SJSA1 (cell line): ENCODE data around the gene APOL4. TPM values are rescaled to one million over a fixed set of nuclear protein-coding genes. Genes with fewer than 3 reads are reported as not detected.
A peak's percentile ranks its signal among the peaks of the same experiment; 100 is the strongest.
"Not testable (repeated sequence)": the region's sequence is repeated elsewhere in the genome, so short reads cannot be mapped to it uniquely, and the experiment has no call there.

Source experiments
- DNase-seq, 2 experiments: peaks; one replicate each; pipeline ENCODE4 v3.0.0-alpha.2; 2015 to 2020; ENCODE audit warnings: low spot score in 2 of 2, low read depth in 1 of 2
- H3K27ac ChIP-seq: fragments of 250-450 bp; sonication (Bioruptor Pico); 2 replicates; pipeline ENCODE4 v1.5.1; 2020; ENCODE audit warnings: mild to moderate bottlenecking, moderate library complexity
- H3K27me3 ChIP-seq: fragments of 250-450 bp; sonication (Bioruptor Pico); replicated peaks from 2 replicates; pipeline ENCODE4 v1.5.1; 2020; ENCODE audit warnings: mild to moderate bottlenecking, moderate library complexity
- H3K36me3 ChIP-seq: fragments of 250-450 bp; sonication (Bioruptor Pico); 2 replicates; pipeline ENCODE4 v1.5.1; 2020; ENCODE audit warnings: mild to moderate bottlenecking
- H3K4me1 ChIP-seq: fragments of 250-450 bp; sonication (Bioruptor Pico); replicated peaks from 2 replicates; pipeline ENCODE4 v1.6.1; 2021; ENCODE audit warnings: mild to moderate bottlenecking
- H3K4me3 ChIP-seq: fragments of 250-450 bp; sonication (Bioruptor Pico); 2 replicates; pipeline ENCODE4 v1.5.1; 2020; ENCODE audit warnings: mild to moderate bottlenecking
- H3K9me3 ChIP-seq: fragments of 250-450 bp; sonication (Bioruptor Pico); replicated peaks from 2 replicates; pipeline ENCODE4 v1.5.1; 2020; ENCODE audit warnings: mild to moderate bottlenecking
- total RNA-seq: library from RNA; depleted of rRNA; stranded (reverse); fragments of >200 nt; shearing (Covaris generic); gene quantifications from 2 replicates; pipeline ENCODE4 v1.2.3, GENCODE V29; 2014

Gene APOL4
- total RNA-seq, 1 experiment from 2014 or later, result 0.08 TPM

DNA sequence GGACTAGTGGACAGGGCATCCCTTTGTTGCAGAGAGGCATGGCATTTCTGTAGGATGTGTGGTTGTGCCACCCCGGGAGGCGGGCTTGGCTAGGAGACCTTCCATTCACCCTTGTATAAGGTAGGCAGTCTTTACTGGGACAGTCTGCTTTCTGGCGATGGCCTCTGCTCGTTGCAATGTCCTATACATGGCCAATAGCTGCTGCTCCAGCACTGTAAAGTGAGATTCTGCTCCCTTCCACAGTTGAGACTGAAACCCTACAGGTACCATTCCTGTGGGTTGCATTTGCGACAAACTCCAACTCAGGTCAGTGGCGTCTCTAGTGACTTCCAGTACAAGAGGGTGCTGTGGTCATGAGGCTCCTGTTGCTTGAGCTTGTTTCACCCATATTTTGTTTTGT, 20.7 kb downstream of the APOL4 start:
- no peaks in the 10 kb centered on the region for H3K4me1 ChIP-seq
- H3K27ac ChIP-seq, result no peak overlapping the region
- no peaks in the 10 kb centered on the region for H3K27me3 ChIP-seq
- H3K9me3 ChIP-seq, result no peaks in the 10 kb centered on the region
- H3K36me3 ChIP-seq, result no peaks in the 10 kb centered on the region
- no peak overlapping the region for H3K4me3 ChIP-seq
- DNase-seq, result no peak

DNA sequence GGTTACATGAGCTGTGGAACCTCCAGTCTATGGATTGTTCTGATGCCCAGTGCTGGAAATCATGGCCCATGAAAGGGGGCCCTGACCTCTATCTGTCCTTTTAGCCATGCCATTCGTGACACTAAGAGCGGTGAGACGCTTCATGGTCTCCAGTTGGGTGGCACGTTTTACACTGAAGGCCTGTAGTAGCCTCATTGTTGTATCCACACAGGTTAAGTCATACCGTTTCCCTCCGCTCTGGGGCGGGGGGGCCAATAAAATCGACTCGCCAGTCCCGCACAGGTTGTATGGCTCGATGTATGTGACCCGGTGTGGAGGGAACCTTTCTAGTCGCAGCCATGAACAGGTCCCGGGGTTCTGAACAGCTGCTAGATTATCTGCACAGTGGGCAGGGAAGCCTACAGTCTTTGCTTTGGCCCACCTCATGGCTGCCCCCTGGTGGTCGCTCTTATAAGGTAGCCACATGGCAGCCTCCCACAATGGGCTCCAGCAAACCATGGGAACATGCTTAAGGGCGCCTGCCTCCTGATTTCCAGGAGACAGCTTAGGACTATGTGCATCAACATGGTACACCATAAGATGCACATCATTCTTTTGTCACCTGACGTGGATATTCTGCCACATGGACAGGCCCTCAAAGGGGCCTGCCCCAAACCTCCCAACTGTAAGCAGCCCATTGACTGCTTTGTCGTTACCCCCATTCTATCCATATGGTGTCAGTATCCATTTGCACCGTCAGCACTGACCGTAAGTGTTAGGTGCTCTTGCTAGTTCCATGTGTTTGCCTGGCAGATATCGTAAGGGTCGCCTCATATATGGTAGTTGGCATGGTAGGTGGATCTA, 21.4 kb downstream of the APOL4 start:
- DNase-seq, result peak; percentile 23 to 68
- no peaks in the 10 kb centered on the region for H3K36me3 ChIP-seq
- no peaks in the 10 kb centered on the region for H3K9me3 ChIP-seq
- H3K4me1 ChIP-seq, result no peaks in the 10 kb centered on the region
- H3K27me3 ChIP-seq, result no peaks in the 10 kb centered on the region
- no peak overlapping the region for H3K27ac ChIP-seq
- no peak overlapping the region for H3K4me3 ChIP-seq

DNA sequence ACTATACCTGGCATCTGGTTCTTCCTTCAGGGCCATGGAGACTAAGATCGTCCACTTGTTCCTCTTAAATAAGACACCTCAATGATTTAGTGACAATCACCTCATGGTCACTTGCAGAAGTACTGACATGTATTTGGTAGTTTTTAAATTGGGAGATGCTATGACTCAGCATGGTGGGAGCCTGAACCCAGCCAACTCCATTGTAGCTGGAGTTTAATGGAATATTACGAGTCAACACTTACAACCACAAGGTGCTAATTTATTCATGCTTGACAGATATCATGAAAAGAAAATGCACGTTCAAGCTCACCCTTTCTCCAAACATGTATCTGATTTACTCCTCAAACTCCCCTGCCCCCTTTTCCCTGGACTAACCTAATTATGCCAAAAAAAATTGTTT, 24.4 kb downstream of the APOL4 start:
- no peak overlapping the region for H3K4me3 ChIP-seq
- no peaks in the 10 kb centered on the region for H3K9me3 ChIP-seq
- no peak overlapping the region for H3K27ac ChIP-seq
- no peaks in the 10 kb centered on the region for H3K4me1 ChIP-seq
- H3K36me3 ChIP-seq, result no peaks in the 10 kb centered on the region
- 0 out of 2 replicates have a peak, but pooled peaks cover 3% of the 10 kb centered on the region for H3K27me3 ChIP-seq
- no peak for DNase-seq

DNA sequence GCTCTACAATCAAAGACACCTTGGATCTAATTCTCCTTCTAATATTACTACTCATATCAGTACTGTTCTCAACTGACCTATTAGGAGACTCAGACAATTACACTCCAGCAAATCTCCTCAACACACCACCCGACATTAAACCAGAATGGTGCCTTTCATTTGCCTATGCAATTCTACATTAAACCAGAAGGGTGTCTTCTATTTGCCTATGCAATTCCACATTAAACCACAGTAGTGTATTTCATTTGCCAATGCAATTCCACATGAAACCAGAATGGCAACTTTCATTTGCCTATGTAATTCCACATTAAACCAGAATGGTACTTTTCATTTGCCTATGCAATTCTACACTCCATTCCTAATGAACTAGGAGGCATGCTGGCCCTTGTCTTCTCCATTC, 25.7 kb downstream of the APOL4 start:
- no peaks in the 10 kb centered on the region for H3K4me1 ChIP-seq
- H3K4me3 ChIP-seq, result no peak overlapping the region
- H3K36me3 ChIP-seq, result no peaks in the 10 kb centered on the region
- no peak for DNase-seq
- H3K9me3 ChIP-seq, result no peaks in the 10 kb centered on the region
- H3K27ac ChIP-seq, result no peak overlapping the region
- H3K27me3 ChIP-seq, result 0 out of 2 replicates have a peak, but pooled peaks cover 3% of the 10 kb centered on the region

DNA sequence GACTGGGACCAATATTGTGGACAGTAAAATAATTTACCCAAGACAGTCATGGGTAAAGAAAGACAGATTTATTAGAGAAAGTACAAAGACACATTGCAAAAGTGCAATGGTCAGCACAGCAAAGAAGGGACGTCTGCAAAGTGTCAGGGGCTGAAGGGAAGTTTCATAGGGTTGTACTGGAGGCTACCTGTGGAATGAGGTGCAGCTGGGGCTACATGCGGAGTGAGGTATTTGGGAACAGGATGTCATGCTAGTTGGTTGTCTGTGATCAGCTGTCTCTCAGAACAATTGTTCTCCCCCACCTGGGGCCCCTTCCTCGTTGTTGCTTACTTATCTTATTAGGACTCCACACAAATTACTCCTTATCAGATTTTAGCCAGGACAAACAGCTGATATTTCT, 29.7 kb downstream of the APOL4 start:
- Histone ChIP-seq H3K36me3 (no peaks in the 10 kb centered on the region), H3K4me1 (no peaks in the 10 kb centered on the region), H3K27ac (no peak overlapping the region), H3K4me3 (no peak overlapping the region), H3K27me3 (peaks cover 12% of the 10 kb centered on the region; the same call in 1 of the 2 replicates), H3K9me3 (no peaks in the 10 kb centered on the region)
- DNase-seq, result no peak

DNA sequence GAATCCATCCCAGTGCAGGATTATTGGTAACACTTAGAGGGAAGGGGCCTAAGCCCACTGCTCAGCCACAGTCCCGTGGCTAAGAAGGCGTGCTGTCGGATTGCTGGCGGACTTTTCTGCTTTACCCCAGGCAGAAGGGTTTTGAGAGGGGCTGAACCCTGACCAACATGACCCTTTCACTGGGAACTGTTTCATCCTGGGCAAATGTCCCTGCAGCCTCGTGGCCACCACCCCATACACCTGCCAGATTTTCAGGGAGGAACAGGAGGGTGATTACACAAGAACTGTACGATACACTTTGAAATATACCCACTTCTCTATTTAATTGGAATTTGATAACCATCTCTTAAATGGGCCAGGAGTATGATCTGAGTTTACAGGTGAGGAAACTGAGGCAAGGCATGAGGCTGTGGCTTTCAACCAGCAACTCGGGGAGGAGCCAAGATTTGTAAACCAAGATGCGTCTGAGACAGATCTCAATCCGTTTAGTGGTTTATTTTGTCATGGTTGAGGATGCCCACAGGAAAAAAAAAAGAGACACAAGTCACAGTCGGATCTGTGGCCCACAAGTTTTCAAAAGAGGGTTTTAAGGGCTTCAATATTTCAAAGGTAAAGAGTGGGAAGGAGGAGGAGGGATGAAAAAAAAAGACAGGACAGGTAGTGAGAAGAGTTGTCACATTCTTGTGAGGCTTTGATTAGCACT, 34.9 kb downstream of the APOL4 start:
- no peak for DNase-seq
- H3K27ac ChIP-seq, result no peak overlapping the region
- H3K4me3 ChIP-seq, result no peak overlapping the region
- no peaks in the 10 kb centered on the region for H3K36me3 ChIP-seq
- peaks cover 13% of the 10 kb centered on the region; the same call in 1 of the 2 replicates for H3K27me3 ChIP-seq
- H3K4me1 ChIP-seq, result no peaks in the 10 kb centered on the region
- H3K9me3 ChIP-seq, result no peaks in the 10 kb centered on the region

DNA sequence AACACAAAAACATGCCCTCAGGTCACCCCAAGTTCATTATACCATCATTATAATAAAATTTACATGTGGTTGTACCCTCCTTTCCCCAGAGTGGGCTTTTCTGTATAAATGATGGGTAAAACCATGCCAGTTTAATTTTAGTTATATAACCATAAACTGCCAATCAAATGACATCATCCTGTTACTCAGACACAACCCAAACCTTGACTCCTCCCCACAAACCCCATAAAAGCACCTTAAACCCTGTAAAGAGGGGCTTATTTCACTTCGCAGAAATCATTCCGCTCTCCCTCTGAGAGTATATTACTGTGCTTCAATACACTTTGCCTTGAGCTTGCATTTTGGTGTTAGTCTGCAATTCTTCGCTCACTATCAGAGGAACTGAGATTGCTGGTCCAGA, 35.5 kb downstream of the APOL4 start:
- H3K36me3 ChIP-seq, result no peaks in the 10 kb centered on the region
- no peaks in the 10 kb centered on the region for H3K4me1 ChIP-seq
- H3K4me3 ChIP-seq, result no peak overlapping the region
- no peak for DNase-seq
- H3K9me3 ChIP-seq, result no peaks in the 10 kb centered on the region
- no peak overlapping the region for H3K27ac ChIP-seq
- peaks cover 13% of the 10 kb centered on the region; the same call in 1 of the 2 replicates for H3K27me3 ChIP-seq

DNA sequence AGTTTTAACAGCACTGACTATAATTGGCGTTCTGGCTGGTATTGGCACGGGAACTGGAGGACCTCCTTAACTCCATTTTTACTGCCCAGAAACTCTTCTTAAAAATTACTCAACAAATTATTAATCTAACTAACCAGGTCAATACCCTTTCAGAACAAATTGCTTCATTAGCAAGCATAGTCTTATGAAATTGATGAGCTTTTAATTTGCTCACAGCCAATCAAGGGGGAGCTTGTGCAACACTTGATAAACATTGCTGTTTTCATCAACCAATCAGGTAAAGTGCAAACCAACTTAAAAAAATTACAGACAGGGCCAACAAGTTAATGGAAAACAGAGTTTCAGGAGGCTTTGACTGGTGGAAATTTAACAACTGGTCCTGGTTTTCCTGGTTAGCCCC, 36.5 kb downstream of the APOL4 start:
- Histone ChIP-seq H3K4me1 (peaks cover 7% of the 10 kb centered on the region; the same call in 1 of the 2 replicates), H3K27me3 (peaks cover 13% of the 10 kb centered on the region; the same call in 1 of the 2 replicates), H3K9me3 (no peaks in the 10 kb centered on the region), H3K27ac (no peak overlapping the region), H3K4me3 (no peak overlapping the region), H3K36me3 (no peaks in the 10 kb centered on the region)
- DNase-seq, result no peak

DNA sequence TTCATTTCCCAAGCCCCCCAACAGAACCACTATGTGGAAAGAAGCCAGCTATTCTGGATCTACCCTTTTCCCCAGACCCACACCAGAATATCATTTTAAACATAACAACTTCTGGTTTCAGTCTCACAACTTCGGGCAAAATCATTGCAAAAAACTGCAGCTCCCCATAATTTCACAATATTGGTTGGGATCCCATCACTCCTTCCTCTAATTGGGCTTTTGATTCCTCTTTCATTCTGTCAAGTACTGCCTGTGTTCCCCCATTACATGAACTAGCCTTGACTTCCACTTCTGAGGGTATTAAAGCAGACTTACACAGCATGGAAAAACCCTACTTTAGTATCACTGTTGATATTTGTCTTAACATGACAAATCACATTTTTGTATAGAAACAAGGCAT, 37.0 kb downstream of the APOL4 start:
- Histone ChIP-seq H3K36me3 (no peaks in the 10 kb centered on the region), H3K27me3 (peaks cover 13% of the 10 kb centered on the region; the same call in 1 of the 2 replicates), H3K9me3 (no peaks in the 10 kb centered on the region), H3K4me1 (peaks cover 7% of the 10 kb centered on the region; the same call in 1 of the 2 replicates), H3K27ac (no peak overlapping the region), H3K4me3 (no peak overlapping the region)
- DNase-seq, result no peak

DNA sequence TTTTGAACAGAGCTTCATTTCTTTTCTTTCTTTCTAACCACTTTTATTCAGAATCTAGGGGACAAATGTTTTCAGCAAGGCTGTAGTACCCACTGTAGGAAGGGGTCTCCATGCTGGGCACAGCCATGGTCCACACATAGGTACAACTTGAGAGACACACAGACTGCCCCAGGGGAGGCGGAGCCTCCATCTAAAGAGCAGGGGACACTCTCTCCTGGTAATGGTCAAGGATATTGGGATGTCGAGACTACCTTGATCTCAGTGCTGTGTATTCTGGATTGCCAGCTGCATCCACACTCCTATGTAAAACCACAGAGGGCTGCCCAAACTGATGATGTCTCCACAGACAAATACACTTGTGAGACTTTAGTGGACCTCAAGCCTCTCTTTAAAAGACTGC, 38.1 kb downstream of the APOL4 start:
- Histone ChIP-seq H3K4me1 (peaks cover 7% of the 10 kb centered on the region; the same call in 1 of the 2 replicates), H3K9me3 (no peaks in the 10 kb centered on the region), H3K4me3 (no peak overlapping the region), H3K27ac (no peak overlapping the region), H3K27me3 (peaks cover 7% of the 10 kb centered on the region; the same call in 1 of the 2 replicates), H3K36me3 (no peaks in the 10 kb centered on the region)
- no peak for DNase-seq

DNA sequence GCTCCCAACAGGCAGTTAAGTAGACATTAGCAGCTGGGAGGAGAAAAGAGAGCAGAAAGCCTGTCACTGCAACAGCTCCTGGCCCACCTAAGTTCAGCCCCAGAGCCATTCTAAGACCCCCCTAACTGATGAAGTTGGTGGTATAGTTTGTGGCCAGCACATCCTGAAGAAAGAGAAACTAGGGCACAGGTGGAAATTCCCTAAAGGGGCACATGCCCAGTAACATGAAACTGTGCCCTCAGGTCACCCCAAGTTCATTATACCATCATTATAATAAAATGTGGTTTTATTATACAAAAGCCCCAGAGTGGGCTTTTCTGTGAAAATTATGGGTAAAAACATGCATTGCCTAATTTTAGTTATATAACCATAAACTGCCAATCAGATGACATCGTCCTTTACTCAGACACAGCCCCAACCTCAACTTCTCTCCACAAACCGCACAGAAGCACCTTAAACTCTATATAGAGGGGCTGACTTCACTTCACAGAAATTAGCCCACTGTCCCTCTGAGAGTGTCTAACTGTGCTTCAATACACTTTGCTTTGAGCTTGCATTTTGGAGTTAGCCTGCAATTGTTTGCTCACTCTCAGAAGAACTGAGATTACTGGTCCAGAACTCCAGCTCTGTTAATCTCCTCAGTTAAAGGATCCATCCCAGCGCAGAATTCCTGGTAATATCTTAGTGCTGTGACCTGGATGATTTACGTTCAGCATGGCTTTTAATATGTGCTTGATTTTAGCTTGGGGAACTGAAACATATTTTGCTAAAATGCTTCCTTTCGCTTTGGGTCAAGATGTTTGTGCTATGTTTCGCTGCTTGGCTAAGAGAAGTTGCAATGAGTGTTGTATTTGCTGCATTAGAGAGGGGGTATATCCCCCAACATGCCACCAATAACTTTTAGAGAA, 39.2 kb downstream of the APOL4 start:
- H3K36me3 ChIP-seq, result no peaks in the 10 kb centered on the region
- H3K4me1 ChIP-seq, result peaks cover 7% of the 10 kb centered on the region; the same call in 1 of the 2 replicates
- no peaks in the 10 kb centered on the region for H3K9me3 ChIP-seq
- no peak overlapping the region for H3K4me3 ChIP-seq
- H3K27me3 ChIP-seq, result peaks cover 3% of the 10 kb centered on the region; the same call in 1 of the 2 replicates
- no peak overlapping the region for H3K27ac ChIP-seq
- DNase-seq, result no peak

DNA sequence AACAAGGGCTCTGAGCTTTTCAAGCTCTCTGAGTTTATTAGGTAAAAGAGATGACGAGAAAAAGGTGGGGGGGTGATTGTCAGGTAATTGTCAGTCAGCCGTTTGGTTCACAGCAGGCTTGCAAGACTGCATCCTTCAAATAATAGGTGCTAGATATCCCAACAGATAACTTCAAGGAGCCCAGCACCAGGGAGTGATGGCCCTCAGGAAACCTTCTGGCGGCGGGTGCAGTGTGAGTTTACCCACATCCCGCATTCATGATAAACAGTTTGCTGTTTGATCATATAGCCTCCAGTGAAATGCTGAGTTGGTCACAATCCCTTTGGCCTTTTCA, 39.8 kb downstream of the APOL4 start:
- peaks cover 13% of the 10 kb centered on the region for H3K4me1 ChIP-seq
- H3K36me3 ChIP-seq, H3K27me3 ChIP-seq, H3K27ac ChIP-seq, H3K9me3 ChIP-seq, DNase-seq, H3K4me3 ChIP-seq: not testable (repeated sequence)

DNA sequence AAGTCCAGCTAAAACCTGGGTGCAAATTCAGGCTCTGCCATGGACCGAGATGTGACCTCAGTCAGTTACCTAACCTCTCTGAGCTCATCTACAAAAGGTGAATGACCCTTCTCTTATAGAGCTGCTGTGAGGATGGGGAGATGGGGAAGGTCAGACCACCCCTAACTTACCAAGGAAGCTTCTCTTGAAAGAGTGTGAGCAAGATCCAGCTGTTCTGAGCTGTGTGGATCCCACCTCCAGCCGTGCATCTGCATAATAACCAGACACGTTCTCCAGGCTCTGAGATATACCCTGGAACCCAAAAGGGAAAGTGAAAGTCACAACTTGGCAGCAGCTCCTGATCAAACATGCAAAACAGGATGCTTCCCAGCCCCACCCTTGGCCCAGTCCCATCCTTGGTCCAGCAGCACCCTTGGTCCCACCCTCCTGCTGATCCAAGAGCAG, 41.1 kb downstream of the APOL4 start, which contains the start of gene APOL3:
APOL3 (minus strand) TSS at position 257 of the 444 bp plus-strand sequence. CDS start 11,700 bp downstream, outside the sequence.
- no peak for DNase-seq
- no peaks in the 10 kb centered on the region for H3K9me3 ChIP-seq
- H3K36me3 ChIP-seq, result no peaks in the 10 kb centered on the region
- peaks cover 3% of the 10 kb centered on the region; the same call in 1 of the 2 replicates for H3K27me3 ChIP-seq
- H3K4me3 ChIP-seq, result no peak within 1 kb of the TSS
- H3K4me1 ChIP-seq, result peaks cover 21% of the 10 kb centered on the region
- H3K27ac ChIP-seq, result no peak within 1 kb of the TSS
